Measurements from ENCODE around the gene RAP1GDS1. TPM values are rescaled to one million over a fixed set of nuclear protein-coding genes. Genes with fewer than 3 reads are reported as not detected.
"Not testable (repeated sequence)": the region's sequence is repeated elsewhere in the genome, so short reads cannot be mapped to it uniquely, and the experiment has no call there.

The RAP1GDS1 gene
- total and polyA plus RNA-seq, 8 donors = 8.7 to 49.9 (median 13.9) TPM

DNA sequence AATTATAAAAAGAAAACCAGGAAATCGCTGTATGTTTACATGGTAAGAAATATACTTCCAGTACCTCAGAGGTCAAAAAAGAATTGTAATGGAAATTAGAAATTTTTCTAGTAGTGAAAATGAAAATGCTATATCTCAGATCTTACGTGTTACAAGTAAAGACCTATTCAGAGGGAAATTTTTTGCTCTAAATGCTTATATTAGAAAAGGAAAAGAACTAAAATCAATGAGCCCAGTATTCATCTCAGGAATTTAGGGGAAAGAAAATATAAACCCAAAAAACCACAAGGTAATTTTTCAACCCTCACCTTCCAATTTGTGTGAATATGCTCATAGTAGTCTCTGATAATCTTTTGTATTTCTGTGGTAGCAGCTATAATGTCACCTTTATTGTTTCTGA, 145.6 kb downstream of the RAP1GDS1 start:
- WGBS, 5 donors = 90 to 97% (median 91%) methylated on average over 2 of the region's 2 CpGs
- Histone ChIP-seq H3K27ac (no peak overlapping the region), H3K4me3 (no peak overlapping the region), H3K9me3 (peaks cover 0 to 3% (median 0%) of the 10 kb centered on the region in 4 donors), H3K36me3 (peaks cover 0 to 16% (median 8%) of the 10 kb centered on the region in 4 donors), H3K27me3 (no peaks in the 10 kb centered on the region), H3K4me1 (no peaks in the 10 kb centered on the region)
- DNase-seq = no peak
- intact Hi-C loops (cut with DNase I; ENCODE audit: low total_unique reads) = no loop called here
- no peak for TF ChIP-seq EP300 (IDR thresholded peaks at IDR 0.05)
- TF ChIP-seq, protein P1, sequence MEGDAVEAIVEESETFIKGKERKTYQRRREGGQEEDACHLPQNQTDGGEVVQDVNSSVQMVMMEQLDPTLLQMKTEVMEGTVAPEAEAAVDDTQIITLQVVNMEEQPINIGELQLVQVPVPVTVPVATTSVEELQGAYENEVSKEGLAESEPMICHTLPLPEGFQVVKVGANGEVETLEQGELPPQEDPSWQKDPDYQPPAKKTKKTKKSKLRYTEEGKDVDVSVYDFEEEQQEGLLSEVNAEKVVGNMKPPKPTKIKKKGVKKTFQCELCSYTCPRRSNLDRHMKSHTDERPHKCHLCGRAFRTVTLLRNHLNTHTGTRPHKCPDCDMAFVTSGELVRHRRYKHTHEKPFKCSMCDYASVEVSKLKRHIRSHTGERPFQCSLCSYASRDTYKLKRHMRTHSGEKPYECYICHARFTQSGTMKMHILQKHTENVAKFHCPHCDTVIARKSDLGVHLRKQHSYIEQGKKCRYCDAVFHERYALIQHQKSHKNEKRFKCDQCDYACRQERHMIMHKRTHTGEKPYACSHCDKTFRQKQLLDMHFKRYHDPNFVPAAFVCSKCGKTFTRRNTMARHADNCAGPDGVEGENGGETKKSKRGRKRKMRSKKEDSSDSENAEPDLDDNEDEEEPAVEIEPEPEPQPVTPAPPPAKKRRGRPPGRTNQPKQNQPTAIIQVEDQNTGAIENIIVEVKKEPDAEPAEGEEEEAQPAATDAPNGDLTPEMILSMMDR (IDR thresholded peaks at IDR 0.05) = no peak
- no peak for TF ChIP-seq POLR2AphosphoS5 (IDR thresholded peaks at IDR 0.05)
- TF ChIP-seq POLR2A (IDR thresholded peaks at IDR 0.05) = no peak

DNA sequence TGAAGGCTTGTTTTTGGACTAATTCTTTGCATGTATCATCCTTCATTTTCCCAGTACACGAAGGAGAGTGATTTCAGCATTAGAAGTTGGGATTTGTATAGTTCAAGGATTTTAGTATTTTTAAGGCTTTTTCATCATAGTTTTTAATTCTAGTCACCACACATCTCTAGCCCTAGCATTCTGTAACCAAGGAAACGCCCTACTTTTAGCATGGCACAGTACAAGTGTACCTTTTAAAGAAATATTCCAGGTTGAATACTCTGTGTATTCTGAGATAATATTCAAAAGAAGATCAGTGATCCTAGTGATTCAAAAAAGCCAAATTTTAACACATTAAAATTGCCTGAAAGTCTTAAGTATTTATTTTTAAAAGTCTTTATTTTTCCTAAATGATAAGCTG, 150.5 kb downstream of the RAP1GDS1 start:
- Histone ChIP-seq H3K27me3 (no peaks in the 10 kb centered on the region), H3K27ac (no peak overlapping the region), H3K4me1 (no peaks in the 10 kb centered on the region), H3K9me3 (peaks cover 3 to 18% (median 10%) of the 10 kb centered on the region in 4 donors), H3K4me3 (no peak overlapping the region), H3K36me3 (peaks cover 0 to 27% (median 12%) of the 10 kb centered on the region in 4 donors)
- DNase-seq = no peak
- TF ChIP-seq EP300 (IDR thresholded peaks at IDR 0.05) = no peak
- TF ChIP-seq POLR2AphosphoS5 (IDR thresholded peaks at IDR 0.05) = no peak
- TF ChIP-seq, protein P1 (IDR thresholded peaks at IDR 0.05) = no peak
- TF ChIP-seq POLR2A (IDR thresholded peaks at IDR 0.05) = no peak
- WGBS, 5 donors = 93 to 99% (median 97%) methylated on average over 2 of the region's 2 CpGs
- intact Hi-C loops (cut with DNase I; ENCODE audit: low total_unique reads) = no loop called here

DNA sequence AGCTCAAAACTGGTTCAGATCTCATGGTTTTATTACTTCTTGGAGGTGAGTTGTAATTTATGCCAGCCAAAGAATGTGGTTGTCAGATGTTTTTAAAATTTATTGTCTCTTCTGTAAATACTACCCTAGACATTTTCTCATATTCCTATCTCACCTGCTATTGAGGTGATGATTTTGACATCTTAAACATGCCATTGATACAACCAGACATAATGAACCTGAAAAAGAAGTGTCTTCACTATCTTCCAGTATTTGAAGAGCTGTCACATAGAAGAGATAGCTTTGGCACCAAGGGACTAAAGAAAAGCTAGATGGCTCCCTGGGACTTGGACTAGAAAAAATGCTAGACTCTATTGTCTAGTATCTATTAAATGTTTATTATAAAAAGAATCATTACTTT, 155.7 kb downstream of the RAP1GDS1 start:
- TF ChIP-seq EP300 (IDR thresholded peaks at IDR 0.05) (no peak), POLR2A (IDR thresholded peaks at IDR 0.05) (no peak), POLR2AphosphoS5 (IDR thresholded peaks at IDR 0.05) (no peak)
- TF ChIP-seq, protein P1 (IDR thresholded peaks at IDR 0.05) = no peak
- intact Hi-C loops (cut with DNase I; ENCODE audit: low total_unique reads) = no loop called here
- no peaks in the 10 kb centered on the region for H3K4me1 ChIP-seq
- H3K9me3 ChIP-seq = peaks cover 3 to 14% (median 10%) of the 10 kb centered on the region in 4 donors
- no peak overlapping the region for H3K27ac ChIP-seq
- no peaks in the 10 kb centered on the region for H3K27me3 ChIP-seq
- peaks cover 0 to 54% (median 50%) of the 10 kb centered on the region in 4 donors for H3K36me3 ChIP-seq
- no peak overlapping the region for H3K4me3 ChIP-seq
- no peak for DNase-seq

DNA sequence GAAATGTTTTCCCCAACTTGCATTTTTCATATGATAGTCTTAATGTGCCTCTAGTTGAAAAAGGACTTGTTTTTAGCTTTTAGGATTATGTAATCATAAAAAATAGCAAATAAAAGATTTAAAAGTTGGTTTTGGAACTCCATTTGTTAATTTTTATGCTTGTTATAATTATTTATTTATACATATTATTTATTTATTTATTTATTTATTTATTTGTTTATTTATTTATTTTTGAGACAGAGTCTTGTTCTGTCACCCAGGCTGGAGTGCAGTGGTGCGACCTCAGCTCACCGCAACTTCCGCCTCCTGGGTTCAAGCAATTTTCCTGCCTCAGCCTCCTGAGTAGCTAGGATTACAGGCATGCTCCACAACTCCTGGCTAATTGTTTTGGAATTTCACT, 159.0 kb downstream of the RAP1GDS1 start:
- H3K9me3 ChIP-seq; H3K27me3 ChIP-seq; H3K4me3 ChIP-seq; DNase-seq; intact Hi-C loops (cut with DNase I; ENCODE audit: low total_unique reads); H3K27ac ChIP-seq; H3K4me1 ChIP-seq: not testable (repeated sequence)
- H3K36me3 ChIP-seq = peaks cover 12 to 80% (median 72%) of the 10 kb centered on the region in 4 donors
- WGBS, 5 donors = 98 to 100% (median 98%) methylated on average over 3 of the region's 3 CpGs

DNA sequence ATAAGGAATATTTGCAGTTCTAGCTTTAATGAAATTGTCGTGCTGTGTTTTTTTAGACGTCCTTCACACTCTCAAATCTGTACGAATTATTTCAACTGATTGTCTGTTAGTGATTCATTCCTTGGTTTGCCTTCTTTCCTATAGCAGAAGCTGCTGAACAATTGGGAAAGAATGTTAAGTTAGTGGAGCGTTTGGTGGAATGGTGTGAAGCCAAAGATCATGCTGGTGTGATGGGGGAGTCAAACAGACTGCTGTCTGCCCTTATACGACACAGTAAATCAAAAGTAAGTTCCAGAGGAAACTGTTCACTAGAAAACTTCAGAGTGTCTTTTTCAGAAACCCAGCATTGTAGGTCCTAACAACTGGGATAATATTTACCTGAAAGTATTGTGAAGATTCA, 159.9 kb downstream of the RAP1GDS1 start:
- H3K27ac ChIP-seq = no peak overlapping the region
- H3K4me1 ChIP-seq = no peaks in the 10 kb centered on the region
- no peaks in the 10 kb centered on the region for H3K27me3 ChIP-seq
- peaks cover 12 to 83% (median 75%) of the 10 kb centered on the region in 4 donors for H3K36me3 ChIP-seq
- 93 to 95% (median 94%) methylated on average over 5 of the region's 5 CpGs for WGBS, 5 donors
- no peaks in the 10 kb centered on the region for H3K9me3 ChIP-seq
- TF ChIP-seq POLR2AphosphoS5 (IDR thresholded peaks at IDR 0.05) (no peak), POLR2A (IDR thresholded peaks at IDR 0.05) (no peak), EP300 (IDR thresholded peaks at IDR 0.05) (no peak)
- TF ChIP-seq, protein P1 (IDR thresholded peaks at IDR 0.05) = no peak
- no peak overlapping the region for H3K4me3 ChIP-seq
- DNase-seq = no peak
- intact Hi-C loops (cut with DNase I; ENCODE audit: low total_unique reads) = no loop called here

Measured in stomach (tissue), 9 donors.